ENCODE results near the gene CETN1.

The CETN1 gene

DNA sequence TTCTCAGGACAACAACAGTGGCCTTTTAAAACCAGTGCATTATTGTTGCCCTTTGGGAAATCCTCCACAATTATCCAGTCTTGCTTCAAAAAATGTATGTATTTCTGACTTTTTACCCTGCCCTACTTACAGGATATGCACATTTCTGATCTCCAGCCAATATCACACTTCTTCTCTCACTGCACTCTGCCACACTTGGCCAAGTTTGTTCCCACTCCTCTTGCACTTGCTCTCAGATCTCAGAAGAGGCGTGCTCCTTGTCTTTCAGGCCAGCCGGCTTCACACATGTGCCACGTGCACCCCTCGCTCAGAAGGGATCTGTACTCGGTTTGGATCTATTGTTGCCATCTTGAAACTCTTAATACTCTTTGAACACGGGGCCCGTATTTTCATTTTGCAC is 32.0 kb downstream of the CETN1 start:
- no peaks in the 10 kb centered on the region for H3K9me3 ChIP-seq (ENCODE audit: control insufficient read depth, low read length)
- H3K9ac ChIP-seq: no peak overlapping the region
- no peaks in the 10 kb centered on the region for H3K4me1 ChIP-seq
- no peaks in the 10 kb centered on the region for H3K79me2 ChIP-seq
- no peak overlapping the region for H3K4me2 ChIP-seq (ENCODE audit: low read length)
- no peak overlapping the region for H3K4me3 ChIP-seq (ENCODE audit: low read depth, low read length)
- H3K27me3 ChIP-seq (ENCODE audit: control insufficient read depth, insufficient read depth, low read length): no peaks in the 10 kb centered on the region
- TF ChIP-seq CTCF (IDR thresholded peaks at IDR 0.05): no peak
- H2AFZ ChIP-seq: no peak overlapping the region
- H3K36me3 ChIP-seq (ENCODE audit: control insufficient read depth, insufficient read depth, low read length): no peaks in the 10 kb centered on the region
- H3K27ac ChIP-seq: no peak overlapping the region

DNA sequence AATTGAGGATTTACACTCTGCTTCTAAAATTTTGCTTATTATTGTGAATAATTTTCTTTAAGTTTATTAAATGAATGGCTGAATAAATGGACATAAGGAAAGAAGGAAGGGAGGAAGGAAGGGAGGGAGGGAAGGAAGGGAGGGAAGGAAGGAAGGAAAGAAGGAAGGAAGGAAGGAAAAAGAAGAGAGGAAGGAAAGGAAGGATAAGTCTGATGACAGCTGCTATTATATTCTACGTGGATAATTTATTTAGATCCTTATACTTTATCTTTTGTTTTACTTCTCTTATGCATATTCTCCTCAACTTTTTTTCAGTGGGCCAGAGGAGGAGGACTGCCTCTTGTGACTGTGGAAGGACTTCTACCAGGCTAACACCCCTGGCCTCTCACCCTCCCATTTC is 34.0 kb downstream of the CETN1 start:
- Histone ChIP-seq H3K4me3 (ENCODE audit: low read depth, low read length) (no peak overlapping the region), H3K36me3 (ENCODE audit: control insufficient read depth, insufficient read depth, low read length) (no peaks in the 10 kb centered on the region), H3K9ac (no peak overlapping the region), H3K79me2 (no peaks in the 10 kb centered on the region), H3K27me3 (ENCODE audit: control insufficient read depth, insufficient read depth, low read length) (no peaks in the 10 kb centered on the region), H3K27ac (no peak overlapping the region), H3K9me3 (ENCODE audit: control insufficient read depth, low read length) (no peaks in the 10 kb centered on the region), H3K4me1 (no peaks in the 10 kb centered on the region), H3K4me2 (ENCODE audit: low read length) (no peak overlapping the region), H2AFZ (no peak overlapping the region)
- no peak for TF ChIP-seq CTCF (IDR thresholded peaks at IDR 0.05)

- H3K27me3 ChIP-seq (ENCODE audit: control insufficient read depth, insufficient read depth, low read length): no peaks in the 10 kb centered on the region
- H3K79me2 ChIP-seq: no peaks in the 10 kb centered on the region
- no peak overlapping the region for H3K27ac ChIP-seq
- no peak overlapping the region for H3K4me2 ChIP-seq (ENCODE audit: low read length)
- H3K4me1 ChIP-seq: no peaks in the 10 kb centered on the region
- H3K4me3 ChIP-seq (ENCODE audit: low read depth, low read length): no peak overlapping the region
- TF ChIP-seq CTCF (IDR thresholded peaks at IDR 0.05): no peak
- no peaks in the 10 kb centered on the region for H3K36me3 ChIP-seq (ENCODE audit: control insufficient read depth, insufficient read depth, low read length)
- H3K9me3 ChIP-seq (ENCODE audit: control insufficient read depth, low read length): no peaks in the 10 kb centered on the region
- no peak overlapping the region for H2AFZ ChIP-seq
- no peak overlapping the region for H3K9ac ChIP-seq
These were observed 34.9 kb downstream of the CETN1 start for GRCh38 chr18:615092-615521.

GRCh38 chr18:615773-616172 is 35.6 kb downstream of the CETN1 start:
- H3K27ac ChIP-seq: no peak overlapping the region
- H3K4me3 ChIP-seq (ENCODE audit: low read depth, low read length): no peak overlapping the region
- no peak overlapping the region for H3K9ac ChIP-seq
- H3K27me3 ChIP-seq (ENCODE audit: control insufficient read depth, insufficient read depth, low read length): no peaks in the 10 kb centered on the region
- H2AFZ ChIP-seq: no peak overlapping the region
- H3K9me3 ChIP-seq (ENCODE audit: control insufficient read depth, low read length): no peaks in the 10 kb centered on the region
- H3K4me1 ChIP-seq: no peaks in the 10 kb centered on the region
- H3K79me2 ChIP-seq: no peaks in the 10 kb centered on the region
- H3K36me3 ChIP-seq (ENCODE audit: control insufficient read depth, insufficient read depth, low read length): no peaks in the 10 kb centered on the region
- no peak for TF ChIP-seq CTCF (IDR thresholded peaks at IDR 0.05)
- H3K4me2 ChIP-seq (ENCODE audit: low read length): no peak overlapping the region

DNA sequence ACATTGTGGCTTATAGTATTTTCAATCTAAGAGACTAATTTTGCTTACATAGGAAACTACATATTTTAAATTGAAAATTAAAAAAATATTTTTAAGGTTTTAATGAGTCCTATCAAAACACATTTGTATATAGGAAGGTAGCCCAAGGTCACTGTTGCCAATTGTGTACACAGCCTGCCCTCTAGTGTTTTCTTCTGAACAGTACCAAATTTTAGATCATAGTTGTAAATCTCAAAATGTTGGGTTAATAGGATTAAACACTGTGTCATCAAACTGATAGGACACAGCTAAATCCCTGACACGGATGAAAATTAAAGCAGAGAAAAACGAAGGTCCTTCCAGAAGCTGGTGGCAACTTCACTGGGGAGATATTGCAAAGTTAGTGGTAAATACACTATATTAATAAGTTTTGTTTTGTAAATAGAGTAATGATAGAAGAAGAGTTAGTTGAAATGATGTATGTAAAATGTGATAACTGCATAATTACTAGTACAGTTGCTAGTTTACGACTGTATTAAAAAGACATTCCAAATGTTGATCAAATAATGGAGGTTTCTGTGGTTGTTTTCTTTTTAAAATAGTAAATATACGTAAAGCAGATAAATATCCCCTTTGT is 36.3 kb downstream of the CETN1 start:
- no peak overlapping the region for H3K9ac ChIP-seq
- H3K36me3 ChIP-seq (ENCODE audit: control insufficient read depth, insufficient read depth, low read length): no peaks in the 10 kb centered on the region
- TF ChIP-seq CTCF (IDR thresholded peaks at IDR 0.05): peak; percentile 87
- no peaks in the 10 kb centered on the region for H3K4me1 ChIP-seq
- no peak overlapping the region for H2AFZ ChIP-seq
- no peak overlapping the region for H3K27ac ChIP-seq
- H3K4me2 ChIP-seq (ENCODE audit: low read length): no peak overlapping the region
- H3K27me3 ChIP-seq (ENCODE audit: control insufficient read depth, insufficient read depth, low read length): no peaks in the 10 kb centered on the region
- H3K4me3 ChIP-seq (ENCODE audit: low read depth, low read length): no peak overlapping the region
- H3K79me2 ChIP-seq: no peaks in the 10 kb centered on the region
- H3K9me3 ChIP-seq (ENCODE audit: control insufficient read depth, low read length): no peaks in the 10 kb centered on the region
